Measurements from ENCODE around the gene BRAT1. TPM values are rescaled to one million over a fixed set of nuclear protein-coding genes. Genes with fewer than 3 reads are reported as not detected.

The BRAT1 gene
- total and polyA plus RNA-seq, 4 experiments from 2014 or later = 24.2 to 42.4 (median 39.2) TPM

DNA sequence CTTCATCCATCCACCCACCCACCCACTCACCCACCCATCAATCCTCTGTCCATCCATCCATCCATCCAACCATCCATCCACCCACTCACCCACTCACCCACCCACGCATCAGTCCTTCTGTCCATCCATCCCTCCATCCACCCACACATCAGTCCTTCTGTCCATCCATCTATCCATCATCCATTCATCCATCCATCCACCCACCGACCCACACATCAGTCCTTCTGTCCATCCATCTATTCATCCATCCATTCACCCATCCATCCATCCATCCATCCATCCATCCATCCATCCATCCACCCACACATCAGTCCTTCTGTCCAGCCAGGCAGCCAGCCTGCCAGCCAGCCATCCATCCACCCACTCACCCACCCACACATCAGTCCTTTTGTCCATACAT lies 63.3 kb downstream of the BRAT1 start:
- Mint-ChIP-seq H3K4me3 (no peak overlapping the region), H3K4me1 (peaks cover 0 to 9% (median 4%) of the 10 kb centered on the region in 4 donors), H3K27me3 (peaks cover 2 to 3% of the 10 kb centered on the region in 2 donors), H3K36me3 (no peaks in the 10 kb centered on the region), H3K27ac (no peak overlapping the region), H3K9me3 (peaks cover 0 to 2% (median 0%) of the 10 kb centered on the region in 8 donors)
- ChIA-PET POLR2A (ENCODE audit: partially characterized antibody) (no interaction called here), CTCF (ENCODE audit: partially characterized antibody) (no interaction called here)
- Histone ChIP-seq H3K36me3 (ENCODE audit: insufficient read depth, low read length) (no peaks in the 10 kb centered on the region), H3K9me3 (ENCODE audit: control insufficient read depth in 1 of 2, low read length in 2 of 2) (no peaks in the 10 kb centered on the region), H3K4me1 (ENCODE audit: insufficient read depth, low read length) (no peaks in the 10 kb centered on the region), H3K27ac (ENCODE audit: low read depth, low read length) (no peak overlapping the region), H3K27me3 (ENCODE audit: insufficient read depth, low read length) (no peaks in the 10 kb centered on the region), H3K4me3 (ENCODE audit: low read length in 2 of 2) (no peak overlapping the region)
- no peak for DNase-seq
- intact Hi-C loops (cut with micrococcal nuclease) = no loop called here

DNA sequence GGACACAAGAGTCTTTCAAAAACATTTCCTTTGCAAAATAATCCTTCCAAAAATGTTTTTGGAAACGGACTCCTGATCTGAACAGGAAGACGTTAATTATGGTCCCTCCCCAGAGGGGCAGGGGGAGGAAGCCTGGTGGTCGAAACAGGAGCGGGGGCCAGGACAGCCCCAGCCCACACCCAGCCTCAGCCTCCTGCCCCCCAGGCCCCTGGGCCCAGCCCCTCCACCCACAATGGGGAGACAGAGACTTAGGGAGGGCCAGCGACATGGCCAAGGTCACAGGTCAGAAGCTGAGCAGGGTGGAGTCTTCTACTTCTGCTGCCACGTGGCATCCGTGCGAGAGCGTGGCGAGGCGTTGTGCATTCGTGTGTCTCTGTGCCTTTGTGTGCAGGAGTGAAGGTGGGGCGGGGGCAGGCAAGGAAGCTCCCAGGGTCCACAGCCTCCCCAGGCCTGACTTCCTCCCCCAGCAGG lies 65.1 kb downstream of the BRAT1 start:
- intact Hi-C loops (cut with micrococcal nuclease) = no loop called here
- DNase-seq = no peak
- no peaks in the 10 kb centered on the region for H3K9me3 ChIP-seq (ENCODE audit: control insufficient read depth in 1 of 2, low read length in 2 of 2)
- no peak overlapping the region for H3K4me3 Mint-ChIP-seq
- H3K27ac ChIP-seq (ENCODE audit: low read depth, low read length) = no peak overlapping the region
- ChIA-PET POLR2A (ENCODE audit: partially characterized antibody) (no interaction called here), CTCF (ENCODE audit: partially characterized antibody) (no interaction called here)
- no peaks in the 10 kb centered on the region for H3K36me3 ChIP-seq (ENCODE audit: insufficient read depth, low read length)
- no peak overlapping the region for H3K4me3 ChIP-seq (ENCODE audit: low read length in 2 of 2)
- peaks cover 2% of the 10 kb centered on the region in 2 donors for H3K27me3 Mint-ChIP-seq
- H3K4me1 Mint-ChIP-seq = peaks cover 0 to 9% (median 4%) of the 10 kb centered on the region in 4 donors
- peaks cover 0 to 2% (median 0%) of the 10 kb centered on the region in 8 donors for H3K9me3 Mint-ChIP-seq
- H3K36me3 Mint-ChIP-seq = no peaks in the 10 kb centered on the region
- H3K27ac Mint-ChIP-seq = no peak overlapping the region
- H3K4me1 ChIP-seq (ENCODE audit: insufficient read depth, low read length) = no peaks in the 10 kb centered on the region
- no peaks in the 10 kb centered on the region for H3K27me3 ChIP-seq (ENCODE audit: insufficient read depth, low read length)

DNA sequence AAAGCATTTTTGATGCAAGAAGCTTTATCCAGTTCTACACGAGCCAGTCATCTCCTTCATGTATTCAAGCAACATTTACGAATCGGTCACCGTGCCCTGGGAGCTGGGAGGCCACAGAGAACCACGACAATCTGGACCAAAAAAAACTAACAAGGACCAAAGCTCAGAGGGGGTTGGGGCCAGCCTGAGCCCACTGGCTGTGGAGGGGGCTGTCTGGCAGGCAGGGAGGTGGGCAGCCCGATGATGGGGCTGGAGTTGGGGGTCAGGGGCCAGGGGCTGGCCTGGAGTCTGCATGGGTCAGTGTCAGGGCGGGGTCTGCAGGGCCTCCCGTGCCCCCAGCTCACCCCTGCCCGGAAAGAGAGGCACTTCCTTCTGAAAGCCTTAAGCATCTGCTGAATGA lies 66.6 kb downstream of the BRAT1 start:
- Histone ChIP-seq H3K27ac (ENCODE audit: low read depth, low read length) (no peak overlapping the region), H3K9me3 (ENCODE audit: control insufficient read depth in 1 of 2, low read length in 2 of 2) (no peaks in the 10 kb centered on the region), H3K4me3 (ENCODE audit: low read length in 2 of 2) (no peak overlapping the region), H3K27me3 (ENCODE audit: insufficient read depth, low read length) (no peaks in the 10 kb centered on the region), H3K36me3 (ENCODE audit: insufficient read depth, low read length) (no peaks in the 10 kb centered on the region), H3K4me1 (ENCODE audit: insufficient read depth, low read length) (no peaks in the 10 kb centered on the region)
- ChIA-PET POLR2A (ENCODE audit: partially characterized antibody) (no interaction called here), CTCF (ENCODE audit: partially characterized antibody) (interaction anchor here (2.1 kb wide), 1 partner anchor 10 kb away, joined by 8 read pairs; no protein-coding TSS in a partner anchor)
- peaks cover 2% of the 10 kb centered on the region in 2 donors for H3K27me3 Mint-ChIP-seq
- no peak for DNase-seq
- no peaks in the 10 kb centered on the region for H3K36me3 Mint-ChIP-seq
- no peak overlapping the region for H3K4me3 Mint-ChIP-seq
- peaks cover 0 to 2% (median 0%) of the 10 kb centered on the region in 8 donors for H3K9me3 Mint-ChIP-seq
- intact Hi-C loops (cut with micrococcal nuclease) = no loop called here
- H3K4me1 Mint-ChIP-seq = peaks cover 0 to 9% (median 4%) of the 10 kb centered on the region in 4 donors
- H3K27ac Mint-ChIP-seq = peak overlapping the region in 1 of 7 donors; percentile 73

DNA sequence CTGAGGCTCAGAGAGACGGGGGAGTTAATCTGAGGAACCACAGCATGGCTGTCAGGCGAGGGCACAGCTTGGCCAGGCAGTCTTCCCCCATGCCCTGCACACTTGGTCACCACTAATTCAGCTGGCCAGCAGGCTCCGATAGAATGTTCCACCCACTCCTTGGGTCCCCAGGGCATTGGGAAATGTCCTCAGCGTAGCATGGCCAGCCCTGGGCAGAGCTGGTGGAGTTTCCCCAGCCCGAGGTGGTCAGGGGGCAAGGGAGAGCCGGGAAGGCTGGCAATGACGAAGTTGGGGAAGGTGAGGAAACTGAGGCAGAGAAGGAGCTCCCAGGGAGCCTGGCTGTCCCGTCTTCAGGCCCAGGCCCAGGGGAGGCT lies 67.1 kb downstream of the BRAT1 start:
- Mint-ChIP-seq H3K9me3 (peaks cover 0 to 3% (median 0%) of the 10 kb centered on the region in 8 donors), H3K4me1 (peaks cover 0 to 9% (median 3%) of the 10 kb centered on the region in 4 donors), H3K36me3 (no peaks in the 10 kb centered on the region), H3K4me3 (no peak overlapping the region), H3K27me3 (peaks cover 0 to 2% of the 10 kb centered on the region in 2 donors), H3K27ac (no peak overlapping the region)
- Histone ChIP-seq H3K4me1 (ENCODE audit: insufficient read depth, low read length) (no peaks in the 10 kb centered on the region), H3K9me3 (ENCODE audit: control insufficient read depth in 1 of 2, low read length in 2 of 2) (no peaks in the 10 kb centered on the region), H3K4me3 (ENCODE audit: low read length in 2 of 2) (no peak overlapping the region), H3K36me3 (ENCODE audit: insufficient read depth, low read length) (no peaks in the 10 kb centered on the region), H3K27ac (ENCODE audit: low read depth, low read length) (no peak overlapping the region), H3K27me3 (ENCODE audit: insufficient read depth, low read length) (no peaks in the 10 kb centered on the region)
- DNase-seq = no peak
- intact Hi-C loops (cut with micrococcal nuclease) = no loop called here
- CTCF ChIA-PET (ENCODE audit: partially characterized antibody) = interaction anchor here (2.1 kb wide), 1 partner anchor 9 kb away, joined by 8 read pairs; no protein-coding TSS in a partner anchor
- POLR2A ChIA-PET (ENCODE audit: partially characterized antibody) = no interaction called here

Small RNA genes within 50 kb of the gene (microRNA-seq; reads per million reads assigned to microRNA genes)
- not detected for gene MIR4648 (ENCODE audit: borderline microRNAs expressed, borderline number of aligned reads, borderline replicate concordance)

Other genes starting within 250 kb of the BRAT1 start
- 1 to 10 TPM; 6.9 to 9.9 TPM for gene SNX8, start 241.1 kb downstream of the BRAT1 start, total RNA-seq
- 1 to 10 TPM; 6.6 to 7.4 TPM for gene SNX8, start 241.1 kb downstream of the BRAT1 start, polyA plus RNA-seq
- 100 to 1,000 TPM; 126 to 138 TPM for gene EIF3B, start 200.7 kb downstream of the BRAT1 start, total RNA-seq
- 100 to 1,000 TPM in 1 of 2 donors, 10 to 100 TPM in 1; 78.7 to 135 TPM for gene EIF3B, start 200.7 kb downstream of the BRAT1 start, polyA plus RNA-seq
- 10 to 100 TPM; 29.5 to 30.7 TPM for gene CHST12, start 151.9 kb downstream of the BRAT1 start, total RNA-seq
- 10 to 100 TPM; 11.6 to 22.5 TPM for gene CHST12, start 151.9 kb downstream of the BRAT1 start, polyA plus RNA-seq
- gene GRIFIN, start 79.1 kb downstream of the BRAT1 start, total RNA-seq = not detected
- not detected for gene GRIFIN, start 79.1 kb downstream of the BRAT1 start, polyA plus RNA-seq
- 100 to 1,000 TPM; 125 to 127 TPM for gene LFNG, start 35.8 kb downstream of the BRAT1 start, total RNA-seq
- 1 to 10 TPM in 1 of 2 donors, under 1 TPM in 1; 0.09 to 4.1 TPM for gene LFNG, start 35.8 kb downstream of the BRAT1 start, polyA plus RNA-seq
- 1 to 10 TPM; 8.2 to 9.4 TPM for gene IQCE, start 3.5 kb upstream of the BRAT1 start, total RNA-seq
- 1 to 10 TPM in 1 of 2 donors, under 1 TPM in 1; 0.81 to 3.7 TPM for gene IQCE, start 3.5 kb upstream of the BRAT1 start, polyA plus RNA-seq
- 10 to 100 TPM; 10.3 to 12.0 TPM for gene TTYH3, start 76.5 kb upstream of the BRAT1 start, total RNA-seq
- gene TTYH3, start 76.5 kb upstream of the BRAT1 start, polyA plus RNA-seq = 1 to 10 TPM in 1 of 2 donors, under 1 TPM in 1; 0.14 to 1.3 TPM
- 1 to 10 TPM; 1.6 to 2.0 TPM for gene AMZ1, start 132.7 kb upstream of the BRAT1 start, total RNA-seq
- gene AMZ1, start 132.7 kb upstream of the BRAT1 start, polyA plus RNA-seq = under 1 TPM in 1 of 2 donors, not detected in 1; 0.15 TPM

All from CD4-positive, alpha-beta memory T cell (primary cell).